T-helper 2 cell treated with Interferon-gamma antibody and Interleukin-4, amounts not matched to agents 100 ng/mL and 5 ng/mL, for 36 hours (primary cell): ENCODE data around the gene HYAL1. TPM values are rescaled to one million over a fixed set of nuclear protein-coding genes. Genes with fewer than 3 reads are reported as not detected.

Experiments used
- intact Hi-C: fragments of 100-400 bp; cut with micrococcal nuclease; formaldehyde crosslinking; loops from one replicate; pipeline ENCODE4 v1.15.1; 2023
- total RNA-seq: library from RNA; stranded (reverse); gene quantifications from 2 replicates; pipeline ENCODE4 v1.2.3, GENCODE V29; 2022

HYAL1 gene
- total RNA-seq: 0.07 TPM in 1 of 2 replicates, not detected in the other

GRCh38 chr3:50303013-50303815 lies at the start of gene HYAL1:
TSS of gene HYAL1 (minus strand) at chr3:50303574. CDS start at chr3:50302956, 618 bp downstream.
- intact Hi-C loops: no loop called here

GRCh38 chr3:50352781-50353180 lies 49.4 kb upstream of the HYAL1 start:
- intact Hi-C loops: no loop called here

- intact Hi-C loops: loop anchor here (1.0 to 2.0 kb wide), 3 partner anchors 8 to 53 kb away; partner anchors contain the start of genes HYAL3, NAA80 and TMEM115
Observed at GRCh38 chr3:50351323-50351697, 47.9 kb upstream of the HYAL1 start.

- intact Hi-C loops: loop anchor here (1.0 to 2.0 kb wide), 5 partner anchors 9 to 58 kb away; partner anchors contain the start of genes HYAL3, IFRD2, NAA80 and TMEM115
Observed at GRCh38 chr3:50350527-50351322, 47.4 kb upstream of the HYAL1 start, which contains the start of the genes CYB561D2 and NPRL2. TSS of gene CYB561D2 (plus strand) at chr3:50350862. CDS start at chr3:50351434, 572 bp downstream. TSS of gene NPRL2 (minus strand) at chr3:50350775. CDS start at chr3:50350652, 123 bp downstream.

GRCh38 chr3:50350213-50350526 lies 46.8 kb upstream of the HYAL1 start:
- intact Hi-C loops: loop anchor here (1.0 to 2.0 kb wide), 4 partner anchors 12 to 58 kb away; partner anchors contain the start of genes HYAL3, IFRD2 and NAA80

GRCh38 chr3:50347187-50347813 lies 43.9 kb upstream of the HYAL1 start:
- intact Hi-C loops: loop anchor here (1.0 kb wide), 1 partner anchor 195 kb away; no protein-coding TSS in a partner anchor

- intact Hi-C loops: no loop called here
Observed at GRCh38 chr3:50345586-50346234, 42.3 kb upstream of the HYAL1 start, which contains the start of gene ZMYND10. TSS of gene ZMYND10 (minus strand) at chr3:50345732. CDS start at chr3:50345579, 153 bp downstream.

GRCh38 chr3:50345008-50345407 lies 41.6 kb upstream of the HYAL1 start:
- intact Hi-C loops: no loop called here

- intact Hi-C loops: loop anchor here (5.0 kb wide), 1 partner anchor 224 kb away; the partner anchor contains the start of genes C3orf18 and HEMK1
Observed at GRCh38 chr3:50342813-50343633, 39.6 kb upstream of the HYAL1 start.

GRCh38 chr3:50341996-50342650 lies 38.7 kb upstream of the HYAL1 start:
- intact Hi-C loops: loop anchor here (2.0 to 5.0 kb wide), 2 partner anchors 225 to 269 kb away; partner anchors contain the start of genes C3orf18, CISH and HEMK1

GRCh38 chr3:50341537-50341936 lies 38.2 kb upstream of the HYAL1 start:
- intact Hi-C loops: loop anchor here (2.0 to 5.0 kb wide), 2 partner anchors 226 to 269 kb away; partner anchors contain the start of genes C3orf18, CISH and HEMK1

- intact Hi-C loops: loop anchor here (2.0 to 5.0 kb wide), 2 partner anchors 227 to 270 kb away; partner anchors contain the start of genes C3orf18, CISH and HEMK1
Observed at GRCh38 chr3:50340448-50341329, 37.3 kb upstream of the HYAL1 start, which contains the start of gene RASSF1. TSS of gene RASSF1 (minus strand) at chr3:50340836. CDS start at chr3:50340805, 31 bp downstream.

GRCh38 chr3:50340147-50340447 lies 36.7 kb upstream of the HYAL1 start:
- intact Hi-C loops: loop anchor here (2.0 to 5.0 kb wide), 2 partner anchors 227 to 271 kb away; partner anchors contain the start of genes C3orf18, CISH and HEMK1

GRCh38 chr3:50339485-50340146 lies 36.2 kb upstream of the HYAL1 start:
- intact Hi-C loops: loop anchor here (2.0 to 5.0 kb wide), 3 partner anchors 228 to 1048 kb away; partner anchors contain the start of genes C3orf18, CISH, HEMK1 and MANF

GRCh38 chr3:50338965-50339364 lies 35.6 kb upstream of the HYAL1 start:
- intact Hi-C loops: loop anchor here (1.0 to 5.0 kb wide), 2 partner anchors 11 to 1048 kb away; partner anchors contain the start of genes CYB561D2, MANF and NPRL2

GRCh38 chr3:50337175-50337861 lies 33.9 kb upstream of the HYAL1 start:
- intact Hi-C loops: loop anchor here (1.0 to 5.0 kb wide), 6 partner anchors 9 to 1050 kb away; partner anchors contain the start of genes HYAL3, MANF, NAA80 and TMEM115
